Measurements from ENCODE around the gene IKZF2. TPM values are rescaled to one million over a fixed set of nuclear protein-coding genes. Genes with fewer than 3 reads are reported as not detected.

IKZF2 gene
- total RNA-seq, 4 donors from 2014 or later = 11.2 to 18.0 (median 12.9) TPM

DNA sequence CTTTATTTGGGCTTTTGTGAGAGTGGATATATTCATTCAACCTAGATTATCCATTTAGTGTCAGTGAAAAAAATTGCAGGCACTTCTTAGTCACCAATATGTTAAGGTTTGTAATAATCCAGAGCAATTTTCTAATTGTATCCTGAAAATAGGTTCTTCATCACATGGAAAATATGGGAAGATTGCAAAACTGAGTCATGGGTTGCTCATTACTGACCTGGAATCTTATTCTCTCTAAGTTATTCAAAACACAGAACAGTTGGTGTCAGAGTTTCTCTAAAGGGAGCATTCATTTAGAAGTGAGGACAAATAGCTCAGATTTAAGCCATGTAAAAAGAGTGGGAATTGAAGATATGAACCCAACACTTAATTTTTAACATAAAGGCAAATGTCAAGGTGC lies 181.3 kb downstream of the IKZF2 start:
- ATAC-seq (ENCODE audit: low FRiP score) = no peak
- TF ChIP-seq, protein P1, sequence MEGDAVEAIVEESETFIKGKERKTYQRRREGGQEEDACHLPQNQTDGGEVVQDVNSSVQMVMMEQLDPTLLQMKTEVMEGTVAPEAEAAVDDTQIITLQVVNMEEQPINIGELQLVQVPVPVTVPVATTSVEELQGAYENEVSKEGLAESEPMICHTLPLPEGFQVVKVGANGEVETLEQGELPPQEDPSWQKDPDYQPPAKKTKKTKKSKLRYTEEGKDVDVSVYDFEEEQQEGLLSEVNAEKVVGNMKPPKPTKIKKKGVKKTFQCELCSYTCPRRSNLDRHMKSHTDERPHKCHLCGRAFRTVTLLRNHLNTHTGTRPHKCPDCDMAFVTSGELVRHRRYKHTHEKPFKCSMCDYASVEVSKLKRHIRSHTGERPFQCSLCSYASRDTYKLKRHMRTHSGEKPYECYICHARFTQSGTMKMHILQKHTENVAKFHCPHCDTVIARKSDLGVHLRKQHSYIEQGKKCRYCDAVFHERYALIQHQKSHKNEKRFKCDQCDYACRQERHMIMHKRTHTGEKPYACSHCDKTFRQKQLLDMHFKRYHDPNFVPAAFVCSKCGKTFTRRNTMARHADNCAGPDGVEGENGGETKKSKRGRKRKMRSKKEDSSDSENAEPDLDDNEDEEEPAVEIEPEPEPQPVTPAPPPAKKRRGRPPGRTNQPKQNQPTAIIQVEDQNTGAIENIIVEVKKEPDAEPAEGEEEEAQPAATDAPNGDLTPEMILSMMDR (IDR thresholded peaks at IDR 0.05) = no peak
- no peak for DNase-seq (ENCODE audit: low spot score)

DNA sequence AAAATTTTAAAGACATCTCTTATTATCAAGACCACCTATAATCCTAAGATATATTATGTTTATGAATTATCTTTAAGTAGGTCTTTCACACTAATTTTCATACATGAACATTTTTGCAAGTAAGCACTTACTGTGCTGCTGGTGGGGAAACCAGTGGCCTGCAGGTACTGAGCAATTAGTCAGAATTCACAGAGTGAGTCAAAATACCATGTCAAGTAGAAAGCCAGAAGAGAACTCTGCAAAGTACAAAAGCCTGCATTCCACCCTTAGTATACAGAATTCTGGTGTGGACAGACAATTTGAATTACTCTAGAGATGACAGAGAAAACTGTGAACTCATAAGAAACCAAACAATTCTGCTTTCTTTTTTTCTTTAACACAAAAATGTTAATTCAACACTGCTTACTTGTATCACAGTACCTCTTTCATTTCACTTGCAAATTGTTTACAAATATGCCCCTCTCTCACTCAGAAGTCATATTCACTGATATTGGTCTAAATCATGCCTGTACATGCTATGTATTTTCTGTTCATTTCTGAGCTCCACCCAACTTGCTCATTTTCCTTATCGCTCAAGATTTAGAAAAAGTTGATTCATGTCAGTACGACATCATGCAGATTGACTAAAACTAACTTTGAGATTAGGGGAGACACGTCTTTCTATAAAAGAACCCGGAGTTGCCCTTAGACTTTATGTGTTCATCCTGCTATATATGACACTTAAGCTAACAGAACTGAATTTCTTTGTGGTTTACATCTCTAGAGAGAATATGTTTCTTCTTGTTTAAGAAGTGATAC lies 182.9 kb downstream of the IKZF2 start:
- no peak for DNase-seq (ENCODE audit: low spot score)
- TF ChIP-seq, protein P1 (IDR thresholded peaks at IDR 0.05) = no peak
- ATAC-seq (ENCODE audit: low FRiP score) = no peak

DNA sequence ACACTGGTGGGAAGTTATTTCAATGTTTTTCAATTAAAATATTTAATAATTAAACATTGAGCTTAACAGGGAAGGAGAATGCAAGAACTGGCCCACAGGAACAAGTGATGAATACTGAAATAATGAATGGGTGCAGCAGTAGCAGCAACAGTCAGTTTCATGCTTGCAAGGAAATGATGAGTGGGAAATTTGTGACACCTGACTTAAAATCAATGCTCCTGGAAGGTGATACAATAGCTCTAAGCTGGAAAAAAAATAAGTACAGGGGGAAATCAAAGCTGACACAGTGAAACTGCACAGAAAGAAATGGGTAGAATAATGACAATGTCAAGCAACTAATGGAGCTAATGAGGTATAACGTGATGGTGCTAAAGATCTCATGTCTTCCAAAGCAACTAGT lies 184.5 kb downstream of the IKZF2 start:
- TF ChIP-seq, protein P1 (IDR thresholded peaks at IDR 0.05) = no peak
- DNase-seq (ENCODE audit: low spot score) (no peak), ATAC-seq (ENCODE audit: low FRiP score) (no peak)

DNA sequence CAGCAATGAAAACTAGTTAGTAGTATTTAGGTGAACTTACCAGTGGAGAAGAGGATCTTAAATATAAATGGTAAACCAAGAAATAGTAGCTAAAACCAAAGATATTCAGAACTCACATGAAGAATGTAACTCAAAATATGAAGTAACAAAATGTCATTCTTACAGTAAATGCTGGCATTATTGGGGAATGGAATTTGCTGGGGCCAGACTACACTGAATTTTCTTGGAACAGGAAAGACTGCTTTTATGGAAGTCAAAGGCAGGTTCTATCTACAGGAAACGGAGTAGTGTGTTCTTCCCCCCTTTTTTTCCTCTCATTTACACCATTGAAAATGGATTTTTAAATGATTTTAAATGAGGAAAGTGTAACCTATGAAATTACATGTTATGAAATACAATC lies 188.7 kb downstream of the IKZF2 start:
- no peak for ATAC-seq (ENCODE audit: low FRiP score)
- TF ChIP-seq, protein P1 (IDR thresholded peaks at IDR 0.05) = no peak
- no peak for DNase-seq (ENCODE audit: low spot score)

GRCh38 chr2:212961255-212961654 lies 190.2 kb downstream of the IKZF2 start:
- TF ChIP-seq, protein P1 (IDR thresholded peaks at IDR 0.05) = no peak
- no peak for ATAC-seq (ENCODE audit: low FRiP score)
- DNase-seq (ENCODE audit: low spot score) = no peak

DNA sequence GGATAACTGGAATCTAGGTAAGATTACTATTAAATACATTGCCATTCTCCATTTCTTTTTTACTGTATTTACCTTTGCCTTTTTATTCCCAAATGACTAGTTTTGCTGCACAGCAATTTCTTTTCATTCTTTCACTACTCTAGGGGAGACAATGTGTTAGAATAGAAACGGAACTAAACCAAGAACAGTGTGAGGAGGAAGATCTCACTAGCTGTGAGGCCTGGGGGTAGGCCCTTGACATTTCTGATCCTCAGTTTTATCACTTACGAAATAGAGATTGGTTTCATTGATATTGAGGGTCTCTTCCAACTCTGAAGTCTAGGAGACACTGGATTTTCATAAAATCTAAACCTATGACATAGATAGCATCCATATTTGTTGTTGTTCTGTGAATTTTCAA lies 191.1 kb downstream of the IKZF2 start:
- DNase-seq (ENCODE audit: low spot score) = no peak
- no peak for ATAC-seq (ENCODE audit: low FRiP score)
- TF ChIP-seq, protein P1 (IDR thresholded peaks at IDR 0.05) = no peak

- TF ChIP-seq, protein P1 (IDR thresholded peaks at IDR 0.05) = no peak
- DNase-seq (ENCODE audit: low spot score) = no peak
- ATAC-seq (ENCODE audit: low FRiP score) = no peak
These were observed 191.8 kb downstream of the IKZF2 start for GRCh38 chr2:212959471-212960117.
